ENCODE data around the gene KCTD18.

The KCTD18 gene

GRCh38 chr2:200509612-200510433, at the start of gene KCTD18:
Gene KCTD18 (minus strand): TSS chr2:200510068. CDS start chr2:200507016, 3,052 bp downstream.
- DNase-seq = peak; percentile 76

DNA sequence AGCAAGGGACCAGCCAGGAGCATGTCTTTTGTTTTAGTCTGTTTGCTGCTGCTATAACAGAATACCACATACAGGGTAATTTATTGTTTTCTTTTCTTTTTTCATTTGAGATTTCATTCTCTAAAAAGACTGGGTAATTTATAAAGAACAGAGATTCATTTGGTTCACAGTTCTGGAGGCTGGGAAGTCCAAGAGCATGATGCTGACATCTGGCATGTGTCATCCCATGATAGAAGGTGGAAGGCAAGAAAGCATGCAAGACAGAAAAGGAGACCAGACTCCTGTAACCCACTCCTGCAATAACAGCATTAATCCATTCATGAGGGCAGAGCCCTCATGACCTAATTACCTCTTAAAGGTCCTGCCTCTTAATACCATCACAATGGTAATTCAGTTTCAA, 30.9 kb upstream of the KCTD18 start:
- no peak for DNase-seq

DNA sequence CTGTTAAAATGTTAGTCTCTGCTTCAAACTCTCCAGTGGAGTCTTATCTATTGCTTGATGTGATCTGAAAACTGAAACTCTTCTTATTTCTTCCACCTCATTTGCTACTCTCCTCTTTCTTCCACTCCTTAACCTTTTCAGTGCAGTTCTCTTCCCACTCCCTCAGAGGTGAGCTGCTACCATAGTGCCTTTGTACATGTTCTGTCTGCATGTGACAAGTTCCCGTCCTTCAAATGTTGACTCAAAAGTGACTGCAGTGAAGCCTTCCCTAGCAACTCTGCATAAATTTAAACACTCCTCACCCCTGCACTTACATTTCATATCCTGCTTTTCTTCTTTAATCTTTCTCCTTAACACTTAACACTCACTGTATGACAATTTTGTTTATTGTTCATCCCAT, 28.3 kb upstream of the KCTD18 start:
- DNase-seq = no peak

GRCh38 chr2:200534572-200534971, 24.7 kb upstream of the KCTD18 start:
- no peak for DNase-seq

DNA sequence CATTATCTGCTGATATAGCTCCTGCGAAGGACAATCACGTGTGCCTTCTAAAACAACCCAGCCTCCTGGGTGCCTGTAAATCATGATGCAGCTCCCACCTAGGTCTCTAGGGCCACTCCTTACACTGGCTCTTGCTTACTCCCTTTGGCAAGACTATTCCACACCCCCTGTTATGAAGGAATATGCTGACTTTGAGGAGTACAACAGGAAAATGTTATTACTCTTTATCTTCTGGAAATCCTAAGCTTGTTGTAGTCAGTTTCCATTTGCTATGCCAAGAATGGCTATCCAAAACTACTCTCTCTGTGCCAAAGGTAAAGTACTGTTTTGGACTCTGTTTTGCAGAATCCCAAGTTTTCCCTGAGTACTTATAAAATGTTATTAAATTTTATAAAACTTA, 23.9 kb upstream of the KCTD18 start:
- DNase-seq = no peak

- DNase-seq = no peak
Measured at GRCh38 chr2:200528228-200528627, 18.4 kb upstream of the KCTD18 start.

DNA sequence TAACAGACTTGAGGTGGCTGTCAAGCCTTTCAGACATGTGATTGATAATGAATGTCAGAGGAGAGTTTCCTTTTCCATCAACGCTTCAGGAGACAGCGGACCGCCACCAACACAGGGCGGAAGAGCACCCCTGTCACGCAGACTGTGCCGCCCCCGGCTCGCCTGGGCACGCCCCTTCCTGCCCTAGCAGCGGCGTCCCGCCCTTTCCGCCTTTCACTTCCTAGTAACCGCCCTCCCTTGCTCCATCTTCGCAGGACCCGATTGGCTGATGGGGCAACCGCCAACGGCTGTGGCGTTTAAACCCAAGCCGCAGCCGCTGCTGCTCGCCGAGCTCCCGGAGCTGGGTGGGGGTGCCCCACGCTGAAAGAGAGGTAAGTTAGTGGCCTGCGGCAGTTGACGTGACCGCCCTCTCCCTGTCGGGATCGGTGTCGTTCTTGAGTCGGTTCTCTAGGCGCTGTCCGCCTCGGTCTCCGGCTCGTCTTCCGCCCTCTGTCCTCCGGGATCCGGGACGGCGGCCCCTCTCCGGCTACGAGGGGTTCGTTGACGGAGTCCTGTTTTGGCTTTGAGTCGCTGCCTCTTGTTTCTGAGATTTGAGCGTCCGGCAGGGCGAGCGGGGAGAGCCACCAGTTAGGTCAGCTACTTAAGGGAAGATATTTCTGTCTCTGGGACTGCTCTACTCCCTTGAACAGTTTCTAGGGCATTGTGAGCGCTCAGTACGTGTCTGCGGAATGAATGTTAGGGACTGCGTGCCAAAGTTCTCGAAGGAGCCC, 16.2 kb upstream of the KCTD18 start, which contains the start of gene SGO2:
Gene SGO2 (plus strand): TSS at position 326 of the 770 bp plus-strand sequence. CDS start 6,769 bp downstream, outside the sequence.
- peak; percentile 7 for DNase-seq

DNA sequence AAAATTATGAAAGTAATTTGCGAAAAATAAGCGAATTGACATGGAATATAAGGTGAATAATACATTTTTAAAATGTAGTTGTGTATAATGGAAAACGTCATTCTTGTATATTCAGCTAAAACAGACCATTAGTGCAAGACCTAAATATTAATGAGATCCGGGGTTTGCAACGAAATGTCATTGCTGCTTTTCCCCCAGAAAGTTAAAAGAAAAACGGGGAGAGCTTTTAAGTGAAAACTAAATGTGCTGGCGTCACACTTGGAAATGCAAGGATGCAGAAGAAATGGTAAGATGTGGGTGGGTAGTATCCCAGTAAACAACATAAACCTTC, 15.6 kb upstream of the KCTD18 start:
- DNase-seq = no peak

DNA sequence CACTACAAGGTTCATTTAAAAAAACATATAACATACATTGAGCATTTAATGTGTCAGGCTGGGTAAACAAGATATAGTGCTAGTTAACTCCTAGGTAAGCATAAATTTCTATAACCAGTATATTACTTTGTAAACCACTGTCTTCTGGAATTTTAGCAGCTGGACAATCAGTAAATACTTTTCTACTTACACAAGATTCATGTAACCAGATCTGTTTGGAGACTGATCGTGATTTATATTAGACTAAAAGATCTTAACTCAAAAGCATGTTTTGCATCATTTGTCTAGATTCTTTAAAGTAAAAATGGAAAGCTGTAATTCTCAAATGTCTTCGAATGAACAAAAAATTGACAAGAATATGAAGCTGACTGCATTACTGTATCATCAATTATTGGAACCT, 15.2 kb upstream of the KCTD18 start:
- DNase-seq = no peak

DNA sequence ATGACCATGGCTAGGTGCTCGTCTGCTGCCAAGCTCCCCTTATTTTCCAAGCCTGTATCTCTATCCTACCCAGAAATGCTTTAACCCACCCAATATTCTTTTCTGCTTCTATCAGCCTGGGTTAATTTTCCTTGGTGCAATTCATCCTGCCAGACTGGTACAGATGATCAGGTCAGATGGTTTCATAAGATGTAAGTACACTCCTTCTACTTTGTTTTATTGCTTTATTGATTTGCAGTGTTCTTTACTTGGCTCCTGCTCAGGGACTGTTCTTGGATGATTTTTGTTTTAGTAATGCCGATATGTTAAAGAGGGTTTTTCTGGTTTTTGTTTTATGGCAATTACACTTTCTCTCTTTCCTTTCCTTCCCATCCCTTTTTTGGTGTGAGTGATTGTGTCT, 13.7 kb upstream of the KCTD18 start:
- no peak for DNase-seq

GRCh38 chr2:200523158-200523557, 13.3 kb upstream of the KCTD18 start:
- DNase-seq = no peak

DNA sequence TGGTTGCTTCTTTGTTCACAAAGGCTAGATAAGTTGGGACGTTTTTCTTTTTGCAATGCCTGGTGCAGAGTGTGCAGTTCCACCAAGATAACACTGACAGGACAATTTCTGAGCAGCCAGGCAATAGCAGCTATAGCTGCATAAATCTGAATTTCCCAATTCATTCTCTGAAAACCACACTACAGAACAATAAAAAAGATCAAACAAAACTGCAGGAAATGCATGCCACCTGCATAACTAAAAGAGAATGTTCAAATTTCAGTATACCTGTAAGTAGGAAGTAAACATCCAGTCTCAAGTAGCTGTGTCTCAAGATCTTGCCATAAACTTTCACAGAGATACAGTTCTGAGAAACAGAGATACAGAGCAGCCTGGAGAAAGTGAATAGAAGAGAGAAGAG, 5.3 kb upstream of the KCTD18 start:
- DNase-seq = no peak

DNA sequence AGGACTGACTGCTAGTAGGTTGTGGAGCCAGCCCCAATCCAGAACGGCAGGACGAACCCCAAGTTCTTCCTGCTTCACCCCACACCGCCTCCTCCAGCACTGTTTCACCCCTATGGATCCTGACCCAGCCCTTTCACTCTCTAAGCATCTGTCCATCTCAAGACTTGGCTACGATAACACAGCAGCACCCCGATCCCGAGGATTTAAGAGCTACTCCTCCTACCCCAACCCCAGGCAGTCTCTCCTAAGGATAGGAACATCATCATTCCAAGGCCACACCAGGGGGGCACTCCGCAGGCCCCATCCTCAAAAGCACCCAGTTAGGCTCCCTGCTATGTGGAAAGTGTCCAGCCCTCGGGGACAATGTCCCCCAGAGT, 645 bp downstream of the KCTD18 start:
- DNase-seq = no peak

GRCh38 chr2:200507179-200507578, 2.7 kb downstream of the KCTD18 start:
- no peak for DNase-seq

DNA sequence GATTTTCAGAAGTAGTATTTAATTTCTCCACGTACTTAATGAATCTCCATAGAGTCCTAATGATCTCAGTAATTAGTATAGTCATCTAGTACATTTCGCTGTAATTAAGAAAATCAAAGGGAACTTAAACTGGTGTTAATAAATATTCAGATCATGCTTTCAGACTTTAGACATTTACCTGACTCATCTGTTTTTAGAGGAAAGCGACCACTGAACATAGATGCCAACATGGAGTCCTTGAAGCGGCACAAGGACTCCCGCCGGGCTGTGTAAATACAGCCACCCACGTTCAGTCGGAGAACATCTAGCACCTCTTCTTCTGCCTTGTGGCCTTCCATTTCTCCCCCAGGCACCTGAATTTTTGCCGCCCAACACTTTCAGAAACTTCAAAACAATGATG, 3.2 kb downstream of the KCTD18 start:
- DNase-seq = no peak

DNA sequence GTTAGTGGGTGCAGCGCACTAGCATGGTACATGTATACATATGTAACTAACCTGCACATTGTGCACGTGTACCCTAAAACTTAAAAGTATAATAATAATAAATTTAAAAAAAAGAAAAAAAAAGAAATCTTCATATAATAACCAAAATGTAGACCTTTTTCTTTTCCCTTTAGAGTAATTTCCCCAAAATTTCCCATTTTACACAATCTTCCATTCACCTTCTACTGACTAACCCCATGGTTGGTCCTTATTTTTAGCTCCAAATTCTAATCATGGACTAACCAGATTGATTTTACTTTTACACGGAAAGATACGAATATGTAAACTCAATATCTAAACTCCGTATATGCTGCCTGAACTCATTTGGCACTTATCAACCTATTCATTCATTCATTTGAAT, 7.7 kb downstream of the KCTD18 start:
- DNase-seq = no peak

- DNase-seq = no peak
Measured at GRCh38 chr2:200498402-200499162, 11.3 kb downstream of the KCTD18 start.

DNA sequence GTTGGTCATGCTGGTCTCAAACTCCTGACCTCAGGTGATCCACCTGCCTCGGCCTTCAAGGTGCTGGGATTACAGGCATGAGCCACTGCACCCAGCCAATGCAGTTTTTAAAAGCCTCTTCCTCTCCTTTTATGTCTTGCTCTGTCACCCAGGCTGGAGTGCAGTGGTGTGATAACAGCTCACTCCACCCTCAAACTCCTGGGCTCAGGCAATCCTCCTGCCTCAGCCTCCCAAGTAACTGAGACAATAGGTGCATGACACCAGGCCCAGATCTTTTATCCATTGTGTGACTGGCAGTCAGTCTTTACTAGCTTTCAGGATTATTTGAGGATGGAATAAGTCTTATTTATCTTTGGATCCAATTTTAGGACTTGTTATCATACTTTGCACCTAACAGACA, 13.2 kb downstream of the KCTD18 start:
- DNase-seq = no peak

DNA sequence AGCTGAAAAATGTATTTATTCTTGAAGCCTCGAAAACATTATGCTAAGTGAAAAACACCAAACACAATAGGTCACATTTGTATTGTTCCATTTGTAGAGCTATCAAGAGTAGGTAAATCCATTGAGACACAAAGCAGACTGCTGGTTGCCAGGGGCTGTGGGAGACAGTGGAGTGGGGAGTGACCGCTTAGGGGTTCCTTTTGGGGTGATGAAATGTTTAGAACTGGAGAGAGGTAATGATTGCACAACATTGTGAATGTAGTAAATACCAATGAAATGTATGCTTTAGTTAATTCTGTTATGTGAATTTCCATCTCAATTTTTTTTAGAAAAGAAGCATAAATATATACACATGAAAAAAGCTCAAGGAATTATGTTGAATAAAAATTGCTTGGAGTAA, 15.8 kb downstream of the KCTD18 start:
- DNase-seq = no peak

GRCh38 chr2:200492656-200493055, 17.2 kb downstream of the KCTD18 start:
- no peak for DNase-seq

- no peak for DNase-seq
Measured at GRCh38 chr2:200490001-200490400, 19.9 kb downstream of the KCTD18 start.

- no peak for DNase-seq
Measured at GRCh38 chr2:200488169-200488568, 21.7 kb downstream of the KCTD18 start.

DNA sequence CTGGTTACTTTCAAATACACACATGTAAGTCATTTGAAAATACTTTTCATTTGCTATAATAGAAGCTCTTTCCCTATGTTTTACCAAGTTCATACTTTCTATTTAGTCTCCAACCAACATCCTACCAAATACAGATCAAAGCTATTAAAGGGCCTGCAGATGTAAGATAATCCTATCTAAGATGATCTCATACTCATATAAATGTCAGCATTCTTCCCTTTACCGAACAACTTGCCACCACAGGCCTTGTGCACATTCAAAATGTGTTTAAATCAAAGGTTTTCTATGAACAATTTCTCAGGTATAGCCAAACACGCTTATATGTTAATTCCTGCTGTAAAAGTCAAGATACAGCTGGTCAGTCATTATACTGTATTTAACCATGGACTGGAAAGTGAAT, 23.3 kb downstream of the KCTD18 start:
- no peak for DNase-seq

DNA sequence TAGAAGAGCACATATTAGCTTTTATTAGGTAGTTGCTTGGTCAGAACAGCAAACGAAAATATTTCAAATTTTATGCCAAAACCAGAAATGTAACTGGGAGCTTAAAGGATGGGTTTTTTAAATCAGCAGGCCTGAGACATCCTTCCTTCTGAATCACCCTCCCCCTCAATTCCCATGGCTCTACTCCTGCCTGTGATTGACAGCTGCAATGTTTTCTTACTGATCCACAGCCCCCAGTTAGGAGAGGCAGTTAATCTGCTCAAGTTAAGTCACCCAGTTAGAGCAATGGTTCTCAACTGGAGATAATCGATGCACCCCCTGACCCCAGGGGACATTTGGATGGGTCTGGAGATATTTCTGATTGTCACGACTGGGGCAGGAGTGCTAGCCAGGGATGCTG, 24.9 kb downstream of the KCTD18 start:
- no peak for DNase-seq

All from cortex of kidney (tissue), 1 donor.